HL-60/S4 treated with phorbol 12-myristate 13-acetate at 8.2 ng/mL for 4 days and 3 days (cell line): ENCODE results near the gene TMEM250.

Experiments
- in situ Hi-C: fragments of 300-500 bp; cut with MboI; formaldehyde crosslinking; loops from 2 replicates; pipeline ENCODE4 v1.15.0; 2022; ENCODE audit warnings: low sequenced_read_pairs

TMEM250 gene

DNA sequence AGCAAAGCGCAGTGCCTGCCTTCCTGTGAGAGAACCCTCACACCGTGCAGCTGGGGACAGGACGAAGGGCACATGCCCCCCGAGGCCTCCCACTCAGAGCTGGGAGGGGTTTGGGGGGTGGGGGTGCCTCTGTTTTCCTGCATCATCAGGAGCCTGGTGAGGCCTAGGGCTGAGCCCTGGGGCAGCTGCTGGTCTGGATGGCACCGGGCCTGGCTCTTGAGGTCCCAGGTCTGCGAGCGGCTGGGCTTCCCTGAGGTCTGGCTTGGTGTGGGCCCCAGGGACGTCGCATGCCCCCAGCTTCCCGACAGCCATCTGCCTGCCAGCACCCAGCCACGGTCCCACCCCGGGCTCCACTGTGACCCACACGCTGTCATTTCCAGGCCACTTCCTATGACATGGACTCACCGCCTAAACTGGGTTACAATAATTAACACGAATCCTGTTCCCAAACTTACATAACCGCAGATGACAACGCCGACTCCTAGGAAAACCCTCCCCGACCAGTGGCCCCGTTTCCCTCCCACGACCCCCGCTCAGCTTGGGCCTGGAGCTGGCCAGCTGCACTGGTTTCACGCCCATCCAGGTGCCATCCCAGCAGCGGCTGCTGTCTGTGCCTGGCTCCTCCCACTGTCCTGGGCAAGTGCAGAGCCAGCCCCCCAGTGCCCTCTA lies 32.3 kb downstream of the TMEM250 start:
- in situ Hi-C loops = no loop called here

DNA sequence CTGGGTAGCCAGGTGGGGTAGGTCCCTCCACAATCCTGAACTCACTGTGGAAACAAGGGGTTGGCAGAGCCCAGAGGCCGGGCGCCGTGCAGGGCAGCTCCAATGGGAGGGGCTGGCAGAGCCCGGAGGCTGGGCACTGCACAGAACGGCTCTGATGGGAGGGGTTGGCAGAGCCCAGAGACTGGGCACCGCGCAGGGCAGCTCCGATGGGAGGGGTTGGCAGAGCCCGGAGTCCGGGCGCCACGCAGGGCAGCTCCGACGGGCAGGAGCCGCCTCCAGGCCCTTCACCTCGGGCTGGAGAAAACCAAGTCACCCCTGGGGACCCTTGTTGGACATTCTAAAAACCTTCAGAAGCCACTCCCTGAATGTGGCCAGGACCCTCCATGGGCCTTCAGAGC lies 32.9 kb downstream of the TMEM250 start:
- in situ Hi-C loops = no loop called here

DNA sequence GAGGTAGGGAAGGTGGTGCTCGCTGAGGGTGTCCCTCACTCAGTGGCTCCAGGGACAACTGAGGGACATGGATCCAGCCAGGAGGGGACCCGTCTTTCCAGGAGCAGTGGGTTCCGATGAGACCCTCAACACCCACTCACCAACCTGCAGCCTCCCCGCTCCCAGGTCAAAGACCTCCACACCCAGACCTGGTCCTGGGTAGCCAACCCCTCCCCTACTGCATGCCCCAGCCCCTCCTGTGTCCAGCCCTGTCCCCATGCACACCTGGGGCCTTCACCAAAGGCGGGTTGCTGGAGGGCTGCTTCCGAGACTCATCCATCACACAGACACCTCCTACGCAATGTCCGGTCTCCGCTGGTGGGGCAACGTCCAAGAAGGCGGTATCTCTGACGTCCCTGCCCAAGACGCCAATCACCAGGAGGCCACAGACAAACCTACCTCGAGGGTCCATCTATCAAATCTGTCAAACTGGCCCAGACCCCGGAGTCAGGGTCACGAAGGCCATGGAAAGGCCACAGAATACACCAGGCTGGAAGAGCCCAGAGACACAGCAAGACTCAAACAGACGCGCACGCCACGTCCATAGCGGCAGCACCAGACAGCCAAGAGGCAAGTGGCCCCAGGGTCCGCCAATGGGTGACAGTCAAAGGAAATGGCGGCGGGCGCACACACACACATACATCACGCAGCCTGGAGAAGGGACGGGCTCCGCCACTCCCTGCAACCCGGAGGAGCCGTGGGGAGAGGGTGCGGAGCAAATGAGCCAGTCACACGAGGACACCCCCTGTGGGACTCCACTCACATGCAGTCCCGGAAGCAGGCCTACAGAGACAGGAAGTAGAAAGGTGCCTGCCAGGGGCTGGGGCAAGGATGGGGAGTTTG lies 34.4 kb downstream of the TMEM250 start:
- in situ Hi-C loops = no loop called here

DNA sequence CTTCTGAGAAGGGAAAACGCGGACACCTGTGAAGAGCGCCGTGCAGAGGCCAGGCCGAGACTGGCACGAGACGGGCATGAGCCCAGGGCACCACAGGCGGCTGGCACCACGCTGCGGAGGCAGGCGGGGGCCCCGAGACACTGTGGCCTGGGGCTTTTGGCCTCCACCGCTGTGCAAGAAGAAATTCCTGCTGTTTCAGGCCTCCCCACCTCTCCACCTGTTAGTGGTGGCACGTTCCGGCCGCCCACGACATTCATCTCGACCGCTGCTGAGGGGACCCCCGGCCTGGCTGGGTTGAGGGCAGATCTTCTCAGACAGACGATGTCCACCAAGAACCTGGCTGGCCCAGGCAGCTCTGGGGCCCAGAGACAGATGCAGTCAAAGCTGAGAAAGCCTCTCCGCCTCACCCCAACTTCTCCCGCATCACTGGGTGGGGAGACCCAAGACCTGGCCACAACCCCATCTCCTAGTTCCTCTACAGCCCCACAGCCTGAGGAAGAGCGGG lies 35.1 kb downstream of the TMEM250 start:
- in situ Hi-C loops = no loop called here

DNA sequence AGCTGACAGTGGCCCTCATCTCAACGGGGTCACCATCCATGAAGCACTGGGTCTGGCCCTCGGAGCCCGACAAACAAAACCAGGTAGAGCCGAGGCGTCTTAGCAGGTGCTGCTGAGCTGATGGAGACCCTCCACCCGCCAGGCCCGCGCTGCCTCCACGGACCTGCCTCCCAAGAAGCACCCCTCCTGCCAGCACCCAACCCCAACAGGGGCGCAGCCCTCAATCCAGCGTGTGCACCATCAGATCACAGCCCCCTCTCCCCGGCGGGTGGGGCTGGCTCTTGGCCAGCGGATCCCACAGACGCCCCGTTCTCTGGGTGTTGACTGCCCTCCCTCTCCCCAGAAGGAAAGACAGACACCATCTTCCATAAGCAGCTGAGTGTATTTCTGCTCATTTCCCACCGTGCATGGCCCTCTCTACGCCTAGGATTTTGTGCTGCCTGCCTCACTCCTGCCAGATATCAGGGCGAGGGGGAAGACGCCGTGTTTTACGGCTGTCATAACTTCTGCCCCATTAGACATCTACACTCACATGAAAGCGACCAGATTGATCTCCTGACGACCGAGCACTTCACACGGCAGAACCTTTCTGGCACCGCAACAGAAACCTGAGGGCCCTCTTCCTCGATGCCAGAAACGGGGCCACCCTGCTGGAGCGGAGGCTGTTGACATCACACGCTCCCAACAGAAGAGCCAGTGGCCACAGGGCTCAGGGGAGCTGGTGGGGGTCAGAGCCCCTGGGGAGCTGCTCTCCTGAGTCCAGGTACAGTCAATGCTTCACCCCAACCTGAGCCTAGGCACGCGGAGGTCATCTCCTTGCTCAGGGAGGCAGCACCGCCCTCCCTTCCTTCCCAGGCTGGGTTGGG lies 35.9 kb downstream of the TMEM250 start:
- in situ Hi-C loops = no loop called here

DNA sequence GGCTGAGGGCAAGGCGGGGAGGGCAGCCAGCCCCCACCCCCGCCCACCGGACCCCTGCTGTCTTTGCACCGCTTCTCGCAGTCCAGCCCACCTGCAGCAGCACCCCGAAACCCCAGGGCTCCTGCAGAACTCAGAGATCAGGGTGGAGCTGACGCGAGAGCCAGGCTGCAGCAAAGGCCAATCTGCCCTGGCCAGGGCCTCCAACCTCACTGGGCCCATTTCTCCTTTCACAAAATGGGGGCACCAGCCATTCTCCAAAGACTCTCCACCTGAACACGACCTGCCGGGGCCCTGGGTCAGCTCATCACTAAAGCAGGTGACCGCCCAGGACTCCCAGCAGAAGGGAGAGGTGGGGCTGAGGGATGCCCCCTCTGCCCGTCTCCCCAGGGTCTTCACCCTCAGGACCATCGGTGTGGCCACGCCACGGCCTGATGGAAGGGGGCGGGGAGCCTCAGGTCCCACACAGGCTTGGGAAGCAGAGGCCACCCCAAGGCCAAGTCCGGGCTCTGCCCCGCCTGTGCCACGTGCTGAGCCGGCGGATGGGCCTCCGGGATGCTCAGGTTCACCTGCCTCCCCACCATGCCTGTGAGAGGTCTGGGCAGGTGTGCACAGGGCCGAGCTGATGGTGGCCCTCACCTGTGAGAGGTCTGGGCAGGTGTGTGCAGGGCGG lies 36.7 kb downstream of the TMEM250 start:
- in situ Hi-C loops = no loop called here

DNA sequence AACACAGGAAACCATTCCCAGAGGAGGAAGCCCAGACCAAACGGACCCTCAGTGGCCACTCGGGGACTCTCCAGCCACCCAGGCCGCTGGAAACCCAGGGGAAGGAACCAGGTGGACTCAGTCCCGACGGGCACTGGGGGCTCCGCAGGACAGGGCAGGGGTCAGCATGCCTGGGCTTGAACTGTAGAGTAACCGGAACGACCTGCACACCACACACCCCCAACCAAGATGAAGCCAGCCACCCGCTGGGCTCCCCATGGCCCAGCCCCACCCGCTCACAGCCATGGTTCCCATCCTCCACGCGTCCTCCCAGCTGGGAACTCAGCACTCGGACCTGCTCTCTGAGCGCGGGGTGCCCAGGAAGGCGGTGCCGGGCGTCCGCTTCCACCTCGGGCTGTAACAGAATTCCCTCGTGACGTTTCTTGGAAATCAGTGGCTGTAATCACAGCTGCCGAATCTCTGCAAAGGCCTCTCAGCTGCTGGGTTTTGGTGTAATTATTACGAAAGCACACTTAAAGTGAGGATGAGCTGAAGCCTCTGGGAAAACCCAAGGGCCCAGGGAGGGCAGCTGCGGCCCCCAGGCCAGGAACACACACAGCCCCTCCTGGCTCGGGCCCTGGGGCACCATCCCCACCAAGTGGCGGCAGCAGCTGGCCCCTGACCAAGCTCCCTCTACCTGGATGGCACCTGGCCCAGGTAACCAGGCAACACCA lies 37.4 kb downstream of the TMEM250 start:
- in situ Hi-C loops = no loop called here

DNA sequence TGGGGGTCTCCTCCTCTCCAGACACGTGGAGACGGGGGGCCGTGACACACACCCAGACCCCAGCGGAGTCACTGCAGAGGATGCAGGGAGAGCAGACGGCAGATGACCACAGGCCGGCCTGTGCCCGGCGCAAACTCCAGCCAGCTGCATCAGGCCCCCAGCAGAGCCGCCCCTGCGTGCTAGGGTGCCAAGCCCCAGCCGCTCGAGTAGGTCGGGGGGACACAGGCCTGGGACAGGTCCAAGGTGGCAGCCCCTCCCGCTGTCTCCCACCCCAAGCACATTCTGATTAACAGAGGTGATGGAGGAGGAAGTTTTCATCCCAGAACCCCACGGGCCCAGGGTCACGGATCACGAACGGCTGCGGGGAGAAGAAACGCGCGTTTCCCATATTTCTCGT lies 38.0 kb downstream of the TMEM250 start:
- in situ Hi-C loops = no loop called here

DNA sequence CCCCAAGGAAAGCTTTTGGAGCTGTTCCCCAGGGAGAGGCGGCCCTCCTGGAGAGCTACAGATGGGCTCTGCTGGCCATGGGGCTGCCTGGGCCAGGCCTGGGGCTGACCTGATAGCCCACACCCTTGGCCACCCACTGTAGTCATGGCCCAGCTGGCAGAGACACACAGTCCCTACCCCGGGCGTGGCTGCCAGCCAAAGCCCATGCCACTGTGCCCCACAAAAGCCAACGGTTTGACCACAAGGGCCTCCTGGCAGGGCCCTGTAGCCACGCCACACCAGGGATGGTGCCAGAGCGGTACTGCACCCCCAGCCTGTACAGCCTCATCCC lies 38.8 kb downstream of the TMEM250 start:
- in situ Hi-C loops = no loop called here

DNA sequence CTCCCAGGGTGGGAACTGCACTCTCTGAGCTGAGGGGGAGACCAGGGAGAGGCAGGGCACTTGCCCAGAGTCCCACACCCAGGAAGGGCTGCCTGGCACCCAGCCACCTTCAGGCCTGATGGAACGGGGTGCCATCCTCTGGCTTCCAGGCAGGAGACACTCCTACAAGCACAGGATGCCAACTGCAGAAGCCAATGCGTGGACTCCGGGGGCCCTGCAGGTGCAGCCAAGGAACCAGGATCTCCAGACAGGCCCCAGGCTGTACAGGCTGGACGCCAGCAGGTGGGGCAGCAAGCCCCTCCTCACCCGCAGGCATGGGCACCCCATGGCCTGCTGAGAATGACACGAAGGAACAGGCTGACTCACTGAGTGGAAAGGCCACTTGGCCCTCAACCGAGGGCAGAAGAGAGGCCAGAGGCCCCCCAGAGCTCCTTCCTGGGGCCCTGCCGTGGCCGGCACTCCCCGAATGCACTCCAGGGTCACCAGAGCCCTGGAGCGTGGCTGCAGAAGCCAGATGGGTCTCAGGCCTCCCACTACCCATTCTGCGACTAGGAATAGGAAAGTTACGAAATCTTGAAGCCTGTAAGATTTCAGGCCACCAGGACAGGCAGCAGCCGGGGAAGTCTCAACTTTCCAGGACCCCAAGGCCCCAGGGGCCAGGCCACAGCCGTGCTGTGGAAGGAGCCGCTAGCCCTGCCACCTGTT lies 39.3 kb downstream of the TMEM250 start:
- in situ Hi-C loops = no loop called here

DNA sequence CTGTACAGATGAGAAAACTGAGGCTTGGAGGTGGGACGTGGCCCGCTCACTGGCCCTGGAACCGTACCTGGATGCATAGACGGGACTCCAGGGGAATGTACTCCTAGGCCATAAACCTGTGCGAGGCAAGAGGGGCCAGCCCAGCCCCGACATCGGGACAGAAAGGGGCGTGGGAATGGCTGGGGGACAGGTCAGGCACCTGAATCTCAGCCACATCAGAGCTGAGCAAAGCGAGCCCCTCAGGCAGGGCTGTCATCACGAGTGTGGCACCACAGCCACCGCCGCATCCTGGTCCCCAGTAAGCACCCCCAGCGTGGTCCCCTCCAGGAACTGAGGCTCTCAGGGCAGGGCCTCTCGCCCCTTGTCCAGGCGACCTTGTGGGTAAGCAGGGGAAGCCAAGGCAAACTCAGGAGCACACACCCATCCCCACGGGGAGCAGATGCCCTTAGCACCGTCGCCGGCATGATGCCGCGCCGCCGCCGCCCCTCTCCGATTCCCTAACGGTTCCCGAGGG lies 40.1 kb downstream of the TMEM250 start:
- in situ Hi-C loops = no loop called here

DNA sequence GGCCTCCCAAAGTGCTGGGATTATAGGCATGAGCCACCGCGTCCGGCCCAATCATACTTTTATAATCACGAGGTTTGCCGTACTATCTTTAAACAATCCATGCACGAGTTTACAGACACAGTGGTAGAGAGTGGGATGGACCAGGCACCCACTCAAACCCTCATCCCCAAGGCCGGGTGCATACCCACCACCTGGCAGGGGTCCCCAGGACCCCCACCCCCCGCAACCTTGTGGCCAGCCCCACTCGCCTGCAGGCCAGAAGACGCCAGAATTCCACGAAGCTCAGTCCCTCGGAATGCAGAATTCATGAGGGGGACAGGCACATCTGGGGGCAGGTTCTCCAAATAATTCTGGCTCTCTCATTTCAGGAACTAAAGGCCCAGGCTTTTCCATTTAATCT lies 40.7 kb downstream of the TMEM250 start:
- in situ Hi-C loops = no loop called here

DNA sequence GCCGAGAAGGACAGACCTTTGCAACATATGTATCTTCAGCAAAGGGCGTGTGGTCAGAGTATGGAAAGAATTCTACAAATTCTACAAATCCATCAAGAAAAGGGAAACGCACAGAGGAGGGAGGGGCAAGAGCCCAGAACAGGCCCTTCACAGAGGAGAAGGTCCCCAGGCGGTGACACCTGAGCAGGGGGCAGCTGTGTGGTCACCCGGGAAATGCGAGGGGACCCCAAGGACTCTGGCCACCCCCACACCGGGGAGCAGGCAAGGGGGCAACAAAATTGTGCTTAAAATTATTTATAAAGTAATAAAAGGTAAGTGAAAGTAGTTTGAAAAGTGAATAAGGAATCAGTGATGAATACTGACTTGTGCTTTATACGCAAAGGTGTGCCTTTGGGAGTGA lies 41.2 kb downstream of the TMEM250 start:
- in situ Hi-C loops = no loop called here

DNA sequence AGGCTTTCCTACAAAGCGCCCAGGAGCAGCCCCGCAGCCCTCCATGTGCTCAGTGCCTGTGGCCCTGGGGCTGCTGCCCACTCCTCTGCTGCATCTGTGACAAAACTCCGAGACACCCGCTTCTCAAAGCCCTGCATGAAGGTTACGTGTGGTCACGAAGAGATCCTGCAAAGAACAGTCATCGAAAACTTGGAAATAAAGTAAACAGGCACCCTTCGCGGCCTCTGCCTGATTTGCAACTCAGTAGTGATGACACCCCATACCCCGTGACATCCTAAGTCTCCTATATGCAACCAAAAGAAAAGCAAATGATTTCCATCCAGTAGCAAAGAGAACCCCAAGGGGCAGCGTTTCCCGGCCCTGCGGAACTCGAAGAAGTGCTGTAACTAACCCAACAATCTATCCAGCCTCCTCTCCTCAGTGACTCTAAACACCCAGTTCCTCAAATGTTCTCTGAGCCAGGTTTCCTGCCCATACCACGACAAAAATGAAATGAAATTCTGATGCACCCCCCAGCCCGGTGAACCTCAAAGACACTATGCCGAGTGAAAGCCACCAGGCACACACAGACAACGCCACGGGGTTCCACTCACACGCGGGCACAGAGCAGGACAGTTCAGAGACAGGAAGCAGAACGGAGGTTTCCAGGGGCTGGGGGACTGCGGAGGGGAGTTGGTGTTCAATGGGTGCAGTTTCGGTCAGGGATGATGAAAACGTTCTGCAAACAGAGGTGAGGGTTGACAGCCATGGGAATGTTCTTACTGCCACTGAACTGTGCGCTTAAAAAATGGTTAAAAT lies 42.6 kb downstream of the TMEM250 start:
- in situ Hi-C loops = no loop called here

DNA sequence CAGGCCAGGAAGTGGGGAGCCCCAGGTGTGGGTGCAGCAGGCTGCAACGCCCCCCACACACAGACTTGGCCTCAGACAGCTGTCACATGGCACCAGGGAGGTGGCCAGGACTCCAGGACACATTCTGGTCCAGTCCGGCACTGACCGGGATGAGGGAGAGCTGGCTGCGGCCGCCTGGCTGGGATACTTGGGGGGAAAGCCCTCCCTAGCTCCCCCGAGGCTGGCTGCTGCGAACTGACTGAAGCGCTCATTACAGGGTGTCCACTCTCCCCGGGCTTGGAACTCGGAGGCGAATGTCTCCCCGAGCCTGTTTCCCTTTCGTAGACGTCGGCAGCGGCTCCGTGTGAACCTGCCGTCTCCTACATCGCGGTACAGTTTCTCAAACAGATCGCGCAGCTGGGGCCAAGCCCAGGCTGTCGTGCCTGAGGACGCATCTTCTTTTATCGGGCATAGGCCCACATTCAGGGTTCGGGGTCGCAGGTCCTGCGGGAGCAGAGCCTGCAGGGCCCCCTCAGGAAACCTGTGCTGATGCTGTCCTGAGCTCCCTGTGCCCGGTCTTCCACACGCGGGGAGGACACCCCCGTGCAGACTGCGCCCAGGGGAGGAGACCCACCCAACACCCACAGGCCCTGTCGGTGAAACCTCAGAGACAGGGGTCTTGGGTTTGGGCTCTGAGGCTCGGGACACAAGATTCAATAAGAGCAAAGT lies 43.4 kb downstream of the TMEM250 start:
- in situ Hi-C loops = no loop called here

DNA sequence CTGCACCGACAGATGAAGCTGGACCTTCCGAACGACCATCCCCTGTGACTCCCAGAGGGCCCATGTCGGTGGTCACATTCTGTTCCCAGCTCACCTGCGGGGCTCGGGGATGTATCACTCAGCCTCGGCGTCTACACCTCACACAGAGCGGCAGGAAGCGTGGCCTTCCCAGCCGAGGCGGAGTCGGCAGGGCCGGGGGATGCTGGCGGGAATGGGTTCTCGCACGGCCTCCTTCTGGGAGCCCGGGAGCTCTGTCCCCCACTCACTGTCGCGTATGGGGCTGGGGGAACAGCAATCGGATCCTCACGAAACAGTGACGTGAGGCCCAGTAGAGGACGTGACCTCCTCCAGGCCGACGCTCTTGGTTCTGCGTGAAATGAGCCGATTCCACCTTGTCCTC lies 44.0 kb downstream of the TMEM250 start:
- in situ Hi-C loops = no loop called here
